Amniotic epithelial cell (primary cell): Measurements from ENCODE around the gene MTCL3.

Source experiments
- DNase-seq: peaks from one replicate; pipeline ENCODE4 v3.0.0-alpha.2; 2010; ENCODE audit warnings: low read depth

The MTCL3 gene

DNA sequence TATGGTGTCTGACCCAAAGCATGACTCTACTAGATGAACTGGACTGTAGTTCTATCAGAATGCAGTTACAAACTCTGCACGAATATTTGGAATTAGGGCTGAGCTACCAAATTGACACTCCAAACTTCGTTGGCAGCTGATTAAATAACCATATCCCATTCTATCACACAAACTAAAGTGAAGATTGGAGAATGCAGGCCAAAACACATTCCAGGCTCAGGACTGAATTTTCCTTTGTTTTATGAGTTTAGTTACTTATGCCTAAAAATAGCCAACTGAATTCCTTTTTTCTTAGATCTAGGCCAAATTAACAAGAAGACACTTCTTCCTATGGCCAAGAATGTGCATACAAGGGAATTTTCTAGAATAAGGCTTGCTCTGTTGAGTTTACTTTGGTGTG is 50.2 kb downstream of the MTCL3 start:
- DNase-seq: no peak

GRCh38 chr6:127466416-127466815 is 52.7 kb downstream of the MTCL3 start:
- no peak for DNase-seq

- DNase-seq: peak; percentile 59
Observed at GRCh38 chr6:127464881-127465459, 54.2 kb downstream of the MTCL3 start.

DNA sequence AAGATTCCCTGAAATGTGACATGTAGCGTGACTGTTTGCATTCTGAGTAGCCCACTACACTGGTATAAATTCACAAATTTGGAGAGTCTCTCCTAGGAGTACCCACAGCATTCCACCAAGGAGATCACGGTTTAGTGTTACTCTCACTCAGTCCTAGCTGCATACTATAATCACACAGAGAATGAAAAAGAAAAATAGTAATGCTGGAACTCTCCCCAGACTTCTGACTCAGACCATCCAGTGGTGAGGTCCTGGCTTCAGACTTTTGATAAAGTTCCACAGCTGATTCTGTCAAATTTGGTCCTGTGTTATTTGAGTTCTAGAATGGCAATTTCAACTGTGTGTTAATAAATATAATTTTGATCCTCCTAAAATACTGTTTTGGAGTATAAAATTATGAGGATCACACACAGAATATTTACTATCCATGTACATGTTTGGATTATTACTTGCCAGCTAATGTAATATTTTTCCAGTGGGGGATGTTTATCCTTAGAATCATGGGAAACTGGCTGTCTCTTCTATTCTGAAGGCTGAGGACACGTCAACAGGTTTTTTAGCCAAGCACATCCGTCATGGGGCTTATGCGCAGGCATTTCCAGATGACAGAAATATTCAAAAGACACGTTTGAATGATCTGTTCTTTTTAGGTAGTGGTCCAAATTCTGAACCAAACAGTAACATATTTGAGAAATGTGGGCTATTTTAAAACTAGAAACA is 54.8 kb downstream of the MTCL3 start:
- DNase-seq: peak; percentile 65

DNA sequence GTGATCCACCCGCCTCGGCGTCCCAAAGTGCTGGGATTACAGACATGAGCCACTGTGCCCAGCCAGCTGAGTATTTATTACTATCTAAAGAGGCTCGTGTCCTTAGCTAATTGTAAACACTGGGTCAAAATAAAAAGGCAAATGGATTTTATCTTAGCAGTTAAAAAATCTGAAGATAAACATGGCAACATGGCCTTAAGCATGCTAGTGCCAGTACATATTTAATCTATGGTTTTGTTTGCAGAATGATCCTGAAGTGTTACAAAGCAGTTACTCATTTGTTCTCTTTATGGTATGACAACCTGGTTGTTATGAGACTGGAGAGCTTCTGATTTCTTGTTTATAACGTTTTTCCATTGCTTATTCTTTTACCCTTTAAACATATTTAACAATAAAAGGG is 56.1 kb downstream of the MTCL3 start:
- DNase-seq: peak; percentile 33

DNA sequence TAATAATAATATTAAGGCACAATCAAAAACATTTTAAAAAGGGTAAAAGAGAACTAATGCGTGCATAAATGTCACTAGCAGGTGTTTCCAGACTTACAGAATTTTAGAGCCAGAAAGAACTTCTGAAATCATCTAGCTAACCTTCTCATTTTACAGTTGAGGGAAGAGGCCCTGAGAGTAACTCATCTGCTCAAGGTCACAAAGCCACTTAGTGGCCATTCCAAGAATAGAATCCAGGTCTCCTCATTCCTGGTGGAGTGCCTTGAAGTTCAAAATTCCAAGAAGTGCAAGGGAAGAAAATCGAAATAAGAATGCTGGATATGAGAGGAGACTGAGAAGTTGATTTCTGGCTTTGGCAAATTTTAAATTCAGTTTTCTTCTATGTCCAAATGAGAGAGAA is 56.8 kb downstream of the MTCL3 start:
- DNase-seq: no peak

DNA sequence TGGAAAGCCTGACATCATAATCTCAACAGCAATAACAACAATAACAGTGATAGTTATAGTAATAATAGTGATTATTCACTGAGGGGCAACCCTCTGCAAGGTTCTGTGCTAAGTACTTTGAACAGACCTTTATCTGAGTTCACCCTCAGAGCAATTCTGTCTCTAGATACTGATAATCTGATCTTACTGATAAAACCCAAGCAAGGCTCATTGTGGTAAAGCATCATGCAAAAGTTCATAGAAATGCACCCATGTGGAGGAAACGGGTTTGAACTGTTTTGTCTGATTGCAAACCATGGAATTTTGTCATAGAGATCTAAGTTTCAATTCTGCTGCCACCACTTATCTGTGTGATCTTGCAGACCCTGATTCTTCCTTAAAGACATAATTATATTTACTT is 58.7 kb downstream of the MTCL3 start:
- DNase-seq: no peak

DNA sequence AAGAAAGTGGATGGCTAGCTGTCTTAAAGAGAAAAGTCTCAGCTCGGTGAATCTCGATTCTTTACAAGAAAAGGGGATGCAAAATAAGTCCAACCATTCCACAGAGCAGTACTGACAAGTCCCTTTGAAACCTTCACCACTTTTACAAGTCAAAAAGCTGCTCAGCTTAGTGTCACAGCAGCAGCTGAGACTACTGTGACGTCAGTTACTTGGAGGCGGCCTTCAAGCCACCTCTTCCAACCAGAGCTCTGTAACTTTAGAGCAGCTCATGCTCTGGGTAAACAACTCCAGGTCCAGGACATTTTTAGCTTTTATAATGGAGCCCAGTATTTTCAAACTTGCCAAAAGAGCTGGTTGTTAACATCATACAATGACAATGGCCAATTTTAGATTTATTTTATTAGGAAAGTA is 59.9 kb downstream of the MTCL3 start, which contains the start of gene KIAA0408:
Gene KIAA0408, minus strand, starts transcription at position 159 of the 411 bp plus-strand sequence. CDS start 5,408 bp downstream, outside the sequence.
- peak; percentile 62 for DNase-seq

- peak; percentile 88 for DNase-seq
Observed at GRCh38 chr6:127458817-127459216, 60.3 kb downstream of the MTCL3 start.

DNA sequence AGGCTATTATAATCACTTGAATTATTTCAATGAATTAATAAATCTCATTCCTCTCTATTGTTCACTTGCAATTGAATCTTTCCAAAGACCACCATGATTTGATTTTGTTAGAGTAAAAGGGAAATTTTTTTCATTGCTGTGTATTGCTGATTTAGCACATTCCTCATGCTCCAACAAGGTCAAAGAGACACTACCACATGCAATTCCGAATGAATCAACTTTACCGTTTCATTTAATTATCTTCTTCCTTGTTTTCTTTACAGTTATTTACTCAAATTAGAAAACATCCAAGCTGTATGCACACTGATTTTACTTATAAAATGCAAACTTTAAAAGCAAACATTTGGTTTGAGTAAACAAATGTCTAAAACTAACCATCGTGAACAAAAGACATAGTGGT is 60.9 kb downstream of the MTCL3 start:
- DNase-seq: no peak

DNA sequence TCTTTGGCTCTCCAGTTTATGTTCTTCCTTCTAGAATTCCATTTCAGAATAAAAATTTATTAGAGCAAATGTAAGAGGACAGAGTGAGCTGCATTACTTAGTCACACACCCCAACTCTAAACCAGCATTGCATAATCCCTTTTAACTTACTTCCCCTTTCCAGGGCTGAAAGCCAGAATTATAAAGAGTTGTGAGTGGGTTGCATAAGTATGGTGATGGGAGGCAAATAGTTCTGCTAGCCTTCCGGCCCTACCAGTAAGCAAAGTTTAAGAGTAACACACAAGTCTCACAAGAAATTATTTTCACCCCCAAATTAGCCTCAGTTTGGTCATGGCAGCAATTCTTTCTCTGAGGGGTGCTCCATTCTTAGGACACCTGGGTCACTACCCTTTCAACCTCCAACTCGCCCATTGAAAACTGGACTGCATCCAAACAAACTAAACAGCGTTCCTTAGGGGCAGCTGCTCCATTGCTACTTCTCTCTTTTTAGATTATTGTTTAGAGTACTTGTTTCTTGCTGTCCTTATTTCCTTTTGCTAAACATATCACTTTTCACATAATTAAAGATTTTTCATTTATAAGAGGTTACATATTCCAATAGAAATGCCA is 61.6 kb downstream of the MTCL3 start:
- peak; percentile 92 for DNase-seq

DNA sequence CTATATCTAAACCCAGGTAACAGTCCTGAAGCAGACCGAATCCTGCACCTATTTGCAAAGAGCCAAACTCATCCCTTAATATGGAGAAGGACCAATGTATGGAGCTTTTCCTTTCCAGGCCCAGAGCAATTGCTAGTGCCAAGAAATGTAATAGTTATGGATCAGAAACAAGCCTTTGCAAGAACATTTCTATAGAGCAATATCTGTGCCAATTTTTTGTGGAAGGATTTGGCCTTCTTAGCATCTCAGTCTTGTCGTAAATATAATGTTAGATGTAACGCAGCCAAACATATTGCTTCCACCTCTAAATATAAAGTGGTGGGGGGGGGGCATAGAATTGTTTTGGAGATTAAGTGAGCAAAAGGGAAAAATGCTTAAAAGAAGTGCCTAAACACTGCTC is 62.7 kb downstream of the MTCL3 start:
- DNase-seq: no peak

DNA sequence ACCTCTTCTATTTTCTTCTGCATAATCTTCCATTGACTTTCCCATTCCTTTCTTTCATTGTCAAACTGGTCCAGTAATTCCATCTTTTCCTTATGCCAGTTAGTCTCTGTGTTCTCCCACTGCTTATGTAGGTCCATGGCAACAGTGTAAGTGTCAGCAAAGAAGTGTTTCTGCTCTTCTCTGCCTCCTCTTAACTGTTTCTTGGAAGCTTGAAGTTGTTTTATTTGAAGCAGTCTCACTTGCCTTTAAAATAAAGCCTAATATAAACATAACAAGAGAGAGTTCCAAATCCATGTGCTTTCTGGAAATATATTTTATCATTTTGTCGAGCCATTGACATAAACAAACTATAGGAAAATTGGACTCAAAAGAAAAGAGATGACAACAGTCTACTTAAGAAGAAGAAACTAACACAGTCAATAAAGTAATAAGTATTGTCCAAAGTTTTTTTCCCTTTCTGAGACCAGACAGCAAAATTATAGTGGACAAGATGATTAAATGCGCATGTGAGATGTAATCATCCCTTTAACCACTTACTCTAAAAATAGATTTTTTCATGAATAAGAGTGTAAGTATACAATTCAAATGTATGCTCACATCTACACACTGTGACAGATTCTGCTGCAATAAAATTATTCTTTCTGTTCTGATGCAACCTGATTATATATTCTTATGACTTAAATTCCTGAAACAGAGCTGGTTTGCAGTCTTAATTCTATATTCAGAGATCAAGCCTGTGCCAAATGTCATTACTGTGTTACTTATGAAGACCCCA is 65.1 kb downstream of the MTCL3 start:
- DNase-seq: no peak

GRCh38 chr6:127452803-127453202 is 66.3 kb downstream of the MTCL3 start:
- DNase-seq: no peak

DNA sequence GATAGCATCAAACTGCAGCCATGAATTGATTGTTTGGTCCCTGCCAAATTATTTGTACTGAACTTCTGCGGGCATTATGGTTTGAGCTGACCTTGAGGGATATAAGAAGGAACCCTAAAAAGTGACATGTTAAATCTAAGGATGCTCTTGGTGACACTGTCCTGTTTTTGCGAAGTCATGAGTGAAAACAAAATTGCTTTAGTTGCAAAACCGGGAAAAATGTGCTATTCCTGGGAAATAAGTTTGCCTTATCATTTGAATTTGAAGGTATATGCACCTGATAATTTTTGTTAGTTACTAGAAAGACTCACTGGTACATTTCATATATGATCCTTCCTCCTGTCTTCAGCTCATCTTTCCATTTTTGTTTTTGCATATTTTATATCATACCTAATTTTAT is 67.7 kb downstream of the MTCL3 start:
- DNase-seq: no peak

- DNase-seq: no peak
Observed at GRCh38 chr6:127447780-127448179, 71.4 kb downstream of the MTCL3 start.

GRCh38 chr6:127446356-127446755 is 72.8 kb downstream of the MTCL3 start:
- peak; percentile 24 for DNase-seq

GRCh38 chr6:127441881-127442280 is 77.3 kb downstream of the MTCL3 start:
- no peak for DNase-seq

DNA sequence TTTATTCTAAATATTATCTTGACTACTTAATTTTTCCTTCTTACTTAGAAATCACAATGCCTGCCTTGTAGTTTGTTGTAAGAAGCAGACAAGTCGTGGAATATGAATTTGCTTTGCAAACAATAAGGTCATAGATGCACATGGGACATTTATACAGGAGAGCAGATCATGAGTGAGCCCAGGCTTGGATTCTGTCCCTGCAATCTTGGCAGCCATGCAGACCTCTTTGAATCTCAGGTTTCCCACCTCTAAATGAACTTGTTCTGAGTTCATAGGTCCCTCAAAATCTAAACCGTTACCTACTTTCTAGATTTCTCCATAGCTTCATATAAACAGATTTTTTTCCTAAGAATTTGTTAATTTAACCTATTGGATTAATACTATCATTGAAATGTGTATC is 79.4 kb downstream of the MTCL3 start:
- DNase-seq: no peak

DNA sequence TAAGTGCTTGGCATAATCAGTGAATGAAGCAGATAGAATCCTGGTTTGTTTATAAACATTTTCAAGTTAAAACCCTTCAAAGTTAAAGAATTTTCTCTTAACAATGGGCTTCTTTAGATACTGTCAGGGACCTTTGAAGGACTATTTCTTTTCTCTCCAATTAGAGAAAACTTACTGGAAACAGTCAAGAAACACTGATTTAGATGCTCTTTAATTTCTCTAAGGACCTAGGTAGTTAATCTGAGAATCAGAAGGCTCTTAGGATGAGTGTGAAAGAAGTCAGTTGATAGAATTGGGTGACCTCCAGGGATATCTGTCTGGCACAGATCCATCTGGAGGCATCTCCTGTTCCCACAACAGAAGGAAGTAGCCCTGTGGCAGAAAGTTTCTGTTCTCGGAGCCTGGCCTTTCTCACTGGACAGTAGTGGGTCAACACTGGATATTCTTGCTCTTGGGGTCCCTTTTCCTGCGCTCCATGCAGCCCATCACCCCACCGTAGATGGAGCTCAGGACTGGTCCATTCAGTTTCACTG is 82.5 kb downstream of the MTCL3 start:
- DNase-seq: no peak

DNA sequence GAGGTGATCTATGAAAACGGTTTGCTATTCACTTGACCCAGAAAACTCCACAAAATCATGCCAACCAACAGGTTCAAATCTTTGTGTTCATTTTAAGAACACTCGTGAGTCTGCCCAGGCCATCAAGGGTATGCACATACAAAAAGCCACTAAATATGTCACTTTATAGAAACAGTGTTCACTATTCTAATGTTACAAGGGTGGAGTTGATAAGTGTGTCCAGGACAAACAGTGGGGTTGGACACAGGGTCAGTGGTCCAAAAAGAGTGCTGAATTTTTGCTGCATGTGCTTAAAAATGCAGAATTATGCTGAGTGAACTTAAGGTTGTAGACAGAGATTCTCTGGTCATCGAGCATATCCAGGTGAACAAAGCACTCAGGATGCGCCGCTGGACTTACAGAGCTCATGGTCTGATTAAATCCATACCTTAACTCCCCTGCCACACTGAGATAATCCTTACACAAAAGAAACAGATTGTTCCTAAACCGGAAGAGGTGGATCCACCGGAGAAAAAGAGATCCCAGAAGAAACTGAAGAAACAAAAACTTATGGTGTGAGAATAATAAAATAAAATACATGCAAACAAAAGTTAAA is 83.4 kb downstream of the MTCL3 start:
- no peak for DNase-seq

DNA sequence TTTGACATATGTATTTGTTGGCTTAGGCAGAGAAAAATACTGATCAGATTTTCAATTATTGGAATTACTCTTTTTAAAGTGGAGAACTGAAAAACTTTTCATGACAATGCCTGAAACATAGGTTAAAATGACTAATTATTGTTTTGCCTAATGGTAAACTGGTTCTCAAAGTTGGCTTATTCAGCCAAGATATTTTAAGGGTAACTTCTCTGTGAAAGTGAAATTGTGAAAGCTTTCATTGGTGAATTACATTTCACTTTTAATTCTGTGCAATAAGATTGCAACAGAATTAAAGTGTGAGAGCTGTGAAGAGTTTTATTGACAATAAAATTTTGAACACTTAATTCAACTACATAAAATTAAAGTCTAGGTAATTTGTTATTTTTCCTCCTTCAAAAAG is 84.5 kb downstream of the MTCL3 start:
- DNase-seq: no peak
